GM20000 (cell line): ENCODE measurements around the gene EPB41L4B.

ENCODE experiments used
- DNase-seq: peaks from one replicate; pipeline ENCODE4 v3.0.0; 2012; ENCODE audit warnings: low spot score
- TF ChIP-seq, protein P1 (sequence below): IDR thresholded peaks from 2 replicates; pipeline ENCODE4 v1.5.1; 2012; ENCODE audit warnings: mild to moderate bottlenecking, control low read depth; ENCODE audit errors: extremely low read depth, missing control alignments

EPB41L4B gene

DNA sequence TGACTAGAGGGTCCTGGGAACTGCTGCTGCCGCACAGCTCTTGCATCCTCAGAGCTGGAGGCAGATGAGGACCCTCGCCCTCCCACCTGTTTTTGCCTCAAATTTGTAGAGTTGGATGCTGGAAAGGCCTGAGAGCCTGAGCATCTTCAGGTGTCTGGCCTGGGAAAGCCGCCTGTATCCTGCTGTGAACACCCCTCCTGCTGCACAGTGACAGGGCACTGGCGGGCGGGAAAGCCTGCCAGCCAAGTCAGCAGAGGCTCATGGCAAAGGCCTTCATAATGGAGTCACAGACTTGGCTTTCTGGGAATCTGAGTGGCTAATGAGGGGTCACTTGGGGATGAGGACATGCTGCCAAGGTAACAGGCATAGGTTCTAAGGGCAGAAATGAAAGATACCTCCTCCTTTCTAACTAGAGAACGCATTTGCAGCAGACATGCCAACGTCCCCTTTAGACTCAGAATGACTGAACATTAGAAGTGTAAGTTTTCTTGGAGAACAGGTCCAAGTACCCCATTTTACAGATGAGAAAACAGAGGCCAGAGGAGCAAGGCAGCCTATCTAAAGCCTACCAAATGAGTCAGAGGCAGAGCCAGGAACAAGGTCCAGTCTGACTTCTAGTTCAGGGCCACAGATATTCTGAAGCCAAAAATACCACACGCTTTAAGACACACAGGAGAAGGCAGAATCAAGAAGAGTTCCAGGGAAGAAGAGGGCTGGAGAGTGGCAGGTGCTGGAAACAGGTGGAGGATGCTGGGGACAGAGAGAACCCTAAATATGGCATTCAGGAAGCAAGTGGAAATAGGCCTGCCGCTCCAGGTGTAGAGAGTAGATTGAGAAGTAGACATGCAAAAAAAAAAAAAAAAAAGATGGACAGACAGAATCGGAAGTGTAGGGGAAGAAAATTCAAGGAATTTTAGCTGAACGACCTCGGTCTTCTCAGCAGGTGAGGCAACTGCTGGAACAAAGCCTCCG is 44.1 kb downstream of the EPB41L4B start:
- no peak for DNase-seq

DNA sequence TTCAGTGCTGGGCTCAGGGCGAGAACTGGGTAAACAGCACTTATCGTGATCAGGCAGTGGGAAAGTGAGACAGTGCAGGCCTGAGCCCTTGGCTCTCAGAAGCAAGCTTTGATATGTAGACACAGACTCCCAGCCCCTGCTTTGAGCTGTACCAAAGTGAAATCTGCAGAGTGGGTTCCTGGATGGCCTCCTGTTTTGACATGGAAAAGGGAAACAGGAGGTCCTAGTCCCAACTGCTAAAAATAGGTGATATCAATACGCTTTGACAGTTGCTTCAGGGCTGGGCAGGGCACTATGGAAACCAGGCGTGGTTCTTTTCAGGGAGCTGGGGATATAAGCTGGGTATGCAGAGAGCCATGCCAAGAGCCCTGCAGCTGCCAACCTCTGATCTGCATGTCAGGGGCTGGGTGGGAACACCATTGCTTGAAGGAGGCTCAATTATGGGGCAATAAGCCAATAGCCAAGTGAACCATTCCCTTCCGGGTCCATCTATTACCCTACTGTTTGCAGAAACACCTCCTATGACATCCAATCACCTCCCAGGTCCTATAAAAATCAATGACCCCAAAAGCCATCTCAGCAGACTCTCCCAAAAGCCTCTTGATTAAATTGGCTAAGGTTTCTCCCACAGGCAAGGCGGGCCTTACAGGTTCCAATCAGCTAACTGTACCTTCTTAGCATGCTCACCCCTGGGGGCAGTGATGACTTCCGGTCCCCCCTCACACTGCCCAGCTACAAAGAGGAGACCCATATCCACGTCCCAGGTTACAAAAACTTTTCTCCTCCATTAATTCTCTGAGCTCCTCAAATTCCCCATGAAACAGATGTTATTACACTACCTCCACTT is 45.8 kb downstream of the EPB41L4B start:
- DNase-seq, result no peak
- TF ChIP-seq, protein P1, sequence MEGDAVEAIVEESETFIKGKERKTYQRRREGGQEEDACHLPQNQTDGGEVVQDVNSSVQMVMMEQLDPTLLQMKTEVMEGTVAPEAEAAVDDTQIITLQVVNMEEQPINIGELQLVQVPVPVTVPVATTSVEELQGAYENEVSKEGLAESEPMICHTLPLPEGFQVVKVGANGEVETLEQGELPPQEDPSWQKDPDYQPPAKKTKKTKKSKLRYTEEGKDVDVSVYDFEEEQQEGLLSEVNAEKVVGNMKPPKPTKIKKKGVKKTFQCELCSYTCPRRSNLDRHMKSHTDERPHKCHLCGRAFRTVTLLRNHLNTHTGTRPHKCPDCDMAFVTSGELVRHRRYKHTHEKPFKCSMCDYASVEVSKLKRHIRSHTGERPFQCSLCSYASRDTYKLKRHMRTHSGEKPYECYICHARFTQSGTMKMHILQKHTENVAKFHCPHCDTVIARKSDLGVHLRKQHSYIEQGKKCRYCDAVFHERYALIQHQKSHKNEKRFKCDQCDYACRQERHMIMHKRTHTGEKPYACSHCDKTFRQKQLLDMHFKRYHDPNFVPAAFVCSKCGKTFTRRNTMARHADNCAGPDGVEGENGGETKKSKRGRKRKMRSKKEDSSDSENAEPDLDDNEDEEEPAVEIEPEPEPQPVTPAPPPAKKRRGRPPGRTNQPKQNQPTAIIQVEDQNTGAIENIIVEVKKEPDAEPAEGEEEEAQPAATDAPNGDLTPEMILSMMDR, result no peak

More for the DNA sequence above, 44.1 kb downstream of the EPB41L4B start:
- TF ChIP-seq, protein P1, result no peak

- DNase-seq, result no peak
- TF ChIP-seq, protein P1, result no peak
Measured at GRCh38 chr9:109273869-109274268, 47.0 kb downstream of the EPB41L4B start.

GRCh38 chr9:109272745-109273144 is 48.1 kb downstream of the EPB41L4B start:
- TF ChIP-seq, protein P1, result no peak
- no peak for DNase-seq

DNA sequence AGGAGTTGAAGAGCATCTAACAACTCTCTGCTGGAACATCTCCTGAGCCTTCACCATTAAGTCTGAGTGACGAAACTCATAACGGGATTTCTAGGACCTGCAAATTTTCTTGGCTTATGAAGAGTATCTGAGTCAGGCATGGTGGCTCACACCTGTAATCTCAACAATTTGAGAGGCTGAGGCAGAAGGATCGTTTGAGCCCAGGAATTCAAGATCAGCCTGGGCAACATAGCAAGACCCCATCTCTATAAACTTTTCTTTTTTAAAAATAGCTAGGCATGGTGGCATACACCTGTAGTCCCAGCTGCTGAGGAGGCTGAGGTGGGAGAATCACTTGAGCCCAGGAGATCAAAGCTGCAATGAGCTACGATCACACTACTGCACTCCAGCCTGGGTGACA is 48.8 kb downstream of the EPB41L4B start:
- DNase-seq, result no peak
- TF ChIP-seq, protein P1, result no peak

DNA sequence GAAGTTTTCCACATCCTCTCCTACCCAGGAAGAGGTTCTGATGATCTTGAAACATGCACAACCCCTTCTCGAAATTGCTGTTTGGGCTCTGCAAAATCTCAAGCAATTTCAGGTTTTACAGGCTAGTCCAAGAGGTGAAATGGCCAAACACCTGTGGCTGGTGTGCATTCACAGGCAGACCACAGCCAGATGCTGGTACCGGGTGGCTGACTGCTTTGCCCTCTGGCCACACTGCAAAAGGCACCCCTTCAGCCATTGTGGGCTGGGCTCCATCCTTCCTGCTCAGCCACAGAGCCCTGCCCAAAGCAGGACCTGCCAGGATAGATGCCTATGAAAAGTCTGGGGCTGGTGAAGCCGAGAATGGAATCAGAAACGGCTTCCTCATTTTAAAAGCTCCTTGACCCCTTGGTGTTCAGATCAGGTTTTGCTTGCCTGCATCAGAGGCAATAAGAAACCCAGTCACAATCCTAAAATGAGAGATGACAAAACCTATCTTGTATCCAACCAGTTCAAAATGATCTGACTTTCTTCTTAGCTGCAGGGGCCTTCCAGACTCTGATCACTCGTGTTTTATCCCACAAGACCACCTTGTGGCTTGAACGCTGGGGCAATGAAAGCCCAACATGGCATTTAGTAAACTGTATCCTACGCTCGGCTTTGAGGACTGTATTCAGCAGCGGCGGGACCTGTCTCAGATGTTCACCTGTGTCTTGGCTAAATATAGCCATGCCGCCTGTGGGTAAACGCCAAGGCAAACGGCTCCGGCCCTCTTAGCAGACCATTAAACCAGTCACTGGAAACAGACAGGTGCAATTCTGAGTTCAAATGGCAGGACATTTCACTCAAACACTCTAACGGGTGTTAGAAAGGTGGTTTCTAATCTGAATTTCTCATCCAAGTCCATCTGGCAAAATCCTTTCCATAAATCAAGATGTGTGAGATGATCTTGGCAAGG is 49.6 kb downstream of the EPB41L4B start:
- DNase-seq, result no peak

More for the DNA sequence above, 49.6 kb downstream of the EPB41L4B start:
- TF ChIP-seq, protein P1, result no peak
